Measurements from ENCODE around the gene LCAT.

LCAT gene

GRCh38 chr16:67927131-67927941 lies 16.6 kb downstream of the LCAT start:
- Histone ChIP-seq H3K36me3 (ENCODE audit: insufficient read depth, low read length) (peaks cover 13% of the 10 kb centered on the region; the same call in 1 of the 2 replicates), H3K79me2 (ENCODE audit: insufficient read depth, low read length) (no peaks in the 10 kb centered on the region), H4K20me1 (ENCODE audit: insufficient read depth, low read length, poor library complexity, severe bottlenecking) (no peaks in the 10 kb centered on the region), H3K9me2 (replicated peaks; ENCODE audit: low read depth, low read length) (no peaks in the 10 kb centered on the region), H2AFZ (ENCODE audit: low read length) (no peak overlapping the region), H3F3A (ENCODE audit: low read depth) (no peaks in the 10 kb centered on the region), H3K9me3 (ENCODE audit: insufficient read depth, low read depth, low read length) (no peaks in the 10 kb centered on the region), H3K4me3 (ENCODE audit: low read length, poor library complexity, severe bottlenecking) (no peak overlapping the region), H3K4me1 (ENCODE audit: insufficient read depth, low read length, poor library complexity, severe bottlenecking) (peaks cover 3% of the 10 kb centered on the region), H3K4me2 (ENCODE audit: low read depth, low read length, poor library complexity, severe bottlenecking) (no peak overlapping the region), H3K27me3 (ENCODE audit: insufficient read depth, low read length, poor library complexity, severe bottlenecking) (no peaks in the 10 kb centered on the region), H3K9ac (ENCODE audit: low read depth, low read length, poor library complexity, severe bottlenecking) (no peak overlapping the region)
- TF ChIP-seq CTCF (conservative IDR thresholded peaks at IDR 0.05; ENCODE audit: low read length) (no peak), EZH2phosphoT487 (IDR thresholded peaks at IDR 0.05; ENCODE audit: borderline replicate concordance) (no peak)

- H3K9me3 ChIP-seq (ENCODE audit: insufficient read depth, low read depth, low read length), result no peaks in the 10 kb centered on the region
- peaks cover 13% of the 10 kb centered on the region; the same call in 1 of the 2 replicates for H3K36me3 ChIP-seq (ENCODE audit: insufficient read depth, low read length)
- no peaks in the 10 kb centered on the region for H3K27me3 ChIP-seq (ENCODE audit: insufficient read depth, low read length, poor library complexity, severe bottlenecking)
- H2AFZ ChIP-seq (ENCODE audit: low read length), result no peak overlapping the region
- H3K4me2 ChIP-seq (ENCODE audit: low read depth, low read length, poor library complexity, severe bottlenecking), result no peak overlapping the region
- no peaks in the 10 kb centered on the region for H3K79me2 ChIP-seq (ENCODE audit: insufficient read depth, low read length)
- TF ChIP-seq CTCF (conservative IDR thresholded peaks at IDR 0.05; ENCODE audit: low read length) (no peak; the same call in 1 of the 2 replicates), EZH2phosphoT487 (IDR thresholded peaks at IDR 0.05; ENCODE audit: borderline replicate concordance) (no peak)
- H4K20me1 ChIP-seq (ENCODE audit: insufficient read depth, low read length, poor library complexity, severe bottlenecking), result no peaks in the 10 kb centered on the region
- H3K9ac ChIP-seq (ENCODE audit: low read depth, low read length, poor library complexity, severe bottlenecking), result no peak overlapping the region
- H3K4me3 ChIP-seq (ENCODE audit: low read length, poor library complexity, severe bottlenecking), result no peak overlapping the region
- no peaks in the 10 kb centered on the region for H3K9me2 ChIP-seq (replicated peaks; ENCODE audit: low read depth, low read length)
- peaks cover 3% of the 10 kb centered on the region for H3K4me1 ChIP-seq (ENCODE audit: insufficient read depth, low read length, poor library complexity, severe bottlenecking)
- H3F3A ChIP-seq (ENCODE audit: low read depth), result no peaks in the 10 kb centered on the region
Observed at GRCh38 chr16:67926181-67926750, 17.7 kb downstream of the LCAT start.

GRCh38 chr16:67924140-67924906 lies 19.6 kb downstream of the LCAT start:
- no peaks in the 10 kb centered on the region for H3K9me3 ChIP-seq (ENCODE audit: insufficient read depth, low read depth, low read length)
- H2AFZ ChIP-seq (ENCODE audit: low read length), result no peak overlapping the region
- no peaks in the 10 kb centered on the region for H3K27me3 ChIP-seq (ENCODE audit: insufficient read depth, low read length, poor library complexity, severe bottlenecking)
- H3K4me1 ChIP-seq (ENCODE audit: insufficient read depth, low read length, poor library complexity, severe bottlenecking), result peaks cover 3% of the 10 kb centered on the region
- no peaks in the 10 kb centered on the region for H3K9me2 ChIP-seq (replicated peaks; ENCODE audit: low read depth, low read length)
- TF ChIP-seq CTCF (conservative IDR thresholded peaks at IDR 0.05; ENCODE audit: low read length), result no peak
- H3K9ac ChIP-seq (ENCODE audit: low read depth, low read length, poor library complexity, severe bottlenecking), result no peak overlapping the region
- H4K20me1 ChIP-seq (ENCODE audit: insufficient read depth, low read length, poor library complexity, severe bottlenecking), result no peaks in the 10 kb centered on the region
- no peaks in the 10 kb centered on the region for H3F3A ChIP-seq (ENCODE audit: low read depth)
- peaks cover 13% of the 10 kb centered on the region; the same call in 1 of the 2 replicates for H3K36me3 ChIP-seq (ENCODE audit: insufficient read depth, low read length)
- no peaks in the 10 kb centered on the region for H3K79me2 ChIP-seq (ENCODE audit: insufficient read depth, low read length)
- H3K4me2 ChIP-seq (ENCODE audit: low read depth, low read length, poor library complexity, severe bottlenecking), result no peak overlapping the region
- H3K4me3 ChIP-seq (ENCODE audit: low read length, poor library complexity, severe bottlenecking), result no peak overlapping the region

All from Loucy (cell line).